ENCODE data around the gene SFTA2.

Gene SFTA2

DNA sequence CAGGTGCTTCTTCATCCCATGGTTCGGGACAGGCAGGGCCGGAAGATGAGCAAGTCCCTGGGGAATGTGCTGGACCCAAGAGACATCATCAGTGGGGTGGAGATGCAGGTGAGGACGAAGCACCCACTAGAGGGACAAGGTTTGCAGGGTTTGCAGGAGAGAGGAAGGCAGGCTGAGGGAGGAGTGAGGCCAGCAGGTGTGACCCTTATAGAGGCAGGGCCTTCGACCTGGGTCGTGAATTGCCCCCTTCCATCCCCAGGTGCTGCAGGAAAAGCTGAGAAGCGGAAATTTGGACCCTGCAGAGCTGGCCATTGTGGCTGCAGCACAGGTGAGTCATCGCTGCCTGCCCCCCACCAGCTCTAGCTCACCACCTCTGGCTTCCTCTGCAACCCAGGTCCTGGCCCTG lies 9.5 kb downstream of the SFTA2 start:
- no peak overlapping the region for H2AFZ ChIP-seq
- H3K27me3 ChIP-seq (ENCODE audit: control insufficient read depth, insufficient read depth, low read length), result no peaks in the 10 kb centered on the region
- H3K4me2 ChIP-seq (ENCODE audit: low read length), result no peak overlapping the region
- no peak overlapping the region for H3K9ac ChIP-seq
- H3K9me3 ChIP-seq (ENCODE audit: control insufficient read depth, low read length), result no peaks in the 10 kb centered on the region
- H3K36me3 ChIP-seq (ENCODE audit: control insufficient read depth, insufficient read depth, low read length), result no peaks in the 10 kb centered on the region
- no peak overlapping the region for H3K4me3 ChIP-seq (ENCODE audit: low read depth, low read length)
- no peaks in the 10 kb centered on the region for H3K79me2 ChIP-seq
- no peak overlapping the region for H3K27ac ChIP-seq
- TF ChIP-seq, protein P1, sequence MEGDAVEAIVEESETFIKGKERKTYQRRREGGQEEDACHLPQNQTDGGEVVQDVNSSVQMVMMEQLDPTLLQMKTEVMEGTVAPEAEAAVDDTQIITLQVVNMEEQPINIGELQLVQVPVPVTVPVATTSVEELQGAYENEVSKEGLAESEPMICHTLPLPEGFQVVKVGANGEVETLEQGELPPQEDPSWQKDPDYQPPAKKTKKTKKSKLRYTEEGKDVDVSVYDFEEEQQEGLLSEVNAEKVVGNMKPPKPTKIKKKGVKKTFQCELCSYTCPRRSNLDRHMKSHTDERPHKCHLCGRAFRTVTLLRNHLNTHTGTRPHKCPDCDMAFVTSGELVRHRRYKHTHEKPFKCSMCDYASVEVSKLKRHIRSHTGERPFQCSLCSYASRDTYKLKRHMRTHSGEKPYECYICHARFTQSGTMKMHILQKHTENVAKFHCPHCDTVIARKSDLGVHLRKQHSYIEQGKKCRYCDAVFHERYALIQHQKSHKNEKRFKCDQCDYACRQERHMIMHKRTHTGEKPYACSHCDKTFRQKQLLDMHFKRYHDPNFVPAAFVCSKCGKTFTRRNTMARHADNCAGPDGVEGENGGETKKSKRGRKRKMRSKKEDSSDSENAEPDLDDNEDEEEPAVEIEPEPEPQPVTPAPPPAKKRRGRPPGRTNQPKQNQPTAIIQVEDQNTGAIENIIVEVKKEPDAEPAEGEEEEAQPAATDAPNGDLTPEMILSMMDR (IDR thresholded peaks at IDR 0.05), result no peak
- no peaks in the 10 kb centered on the region for H3K4me1 ChIP-seq

GRCh38 chr6:30918670-30919069 lies 13.3 kb downstream of the SFTA2 start:
- H3K27ac ChIP-seq, result no peak overlapping the region
- H3K4me1 ChIP-seq, result peaks cover 19% of the 10 kb centered on the region
- H3K79me2 ChIP-seq, result peaks cover 8% of the 10 kb centered on the region
- TF ChIP-seq, protein P1 (IDR thresholded peaks at IDR 0.05), result no peak
- no peaks in the 10 kb centered on the region for H3K27me3 ChIP-seq (ENCODE audit: control insufficient read depth, insufficient read depth, low read length)
- H3K9ac ChIP-seq, result no peak overlapping the region
- no peak overlapping the region for H2AFZ ChIP-seq
- H3K9me3 ChIP-seq (ENCODE audit: control insufficient read depth, low read length), result no peaks in the 10 kb centered on the region
- H3K36me3 ChIP-seq (ENCODE audit: control insufficient read depth, insufficient read depth, low read length), result no peaks in the 10 kb centered on the region
- no peak overlapping the region for H3K4me2 ChIP-seq (ENCODE audit: low read length)
- no peak overlapping the region for H3K4me3 ChIP-seq (ENCODE audit: low read depth, low read length)

GRCh38 chr6:30917487-30917886 lies 14.5 kb downstream of the SFTA2 start:
- Histone ChIP-seq H3K27me3 (ENCODE audit: control insufficient read depth, insufficient read depth, low read length) (no peaks in the 10 kb centered on the region), H3K79me2 (peaks cover 8% of the 10 kb centered on the region), H3K9ac (no peak overlapping the region), H3K9me3 (ENCODE audit: control insufficient read depth, low read length) (no peaks in the 10 kb centered on the region), H3K36me3 (ENCODE audit: control insufficient read depth, insufficient read depth, low read length) (no peaks in the 10 kb centered on the region), H3K4me2 (ENCODE audit: low read length) (no peak overlapping the region), H3K4me3 (ENCODE audit: low read depth, low read length) (no peak overlapping the region), H3K4me1 (peaks cover 21% of the 10 kb centered on the region), H2AFZ (no peak overlapping the region), H3K27ac (no peak overlapping the region)
- TF ChIP-seq, protein P1 (IDR thresholded peaks at IDR 0.05), result no peak

- H3K4me1 ChIP-seq, result peaks cover 21% of the 10 kb centered on the region
- no peak overlapping the region for H3K4me2 ChIP-seq (ENCODE audit: low read length)
- no peaks in the 10 kb centered on the region for H3K36me3 ChIP-seq (ENCODE audit: control insufficient read depth, insufficient read depth, low read length)
- H3K9me3 ChIP-seq (ENCODE audit: control insufficient read depth, low read length), result no peaks in the 10 kb centered on the region
- TF ChIP-seq, protein P1 (IDR thresholded peaks at IDR 0.05), result no peak
- no peak overlapping the region for H3K9ac ChIP-seq
- peaks cover 8% of the 10 kb centered on the region for H3K79me2 ChIP-seq
- no peaks in the 10 kb centered on the region for H3K27me3 ChIP-seq (ENCODE audit: control insufficient read depth, insufficient read depth, low read length)
- no peak overlapping the region for H3K4me3 ChIP-seq (ENCODE audit: low read depth, low read length)
- H3K27ac ChIP-seq, result no peak overlapping the region
- no peak overlapping the region for H2AFZ ChIP-seq
These were observed 14.9 kb downstream of the SFTA2 start for GRCh38 chr6:30917041-30917440.

DNA sequence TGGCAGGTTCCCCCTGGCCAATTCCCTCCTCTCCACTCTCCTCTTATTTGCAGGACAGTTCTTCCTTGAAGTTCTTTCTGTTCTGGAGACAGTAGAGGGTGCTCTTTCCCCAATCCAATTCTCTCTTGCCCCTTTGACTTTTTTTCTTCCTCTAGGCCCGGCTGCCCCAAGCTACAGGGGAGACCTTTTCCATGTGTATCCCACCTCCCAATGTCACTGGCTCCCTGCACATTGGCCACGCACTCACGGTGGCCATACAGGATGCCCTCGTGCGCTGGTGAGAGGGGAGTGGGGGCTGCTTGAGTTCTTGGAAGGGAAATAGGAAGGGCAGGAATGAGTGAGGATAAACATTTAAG lies 16.4 kb downstream of the SFTA2 start:
- Histone ChIP-seq H3K27ac (peak overlapping the region; percentile 98), H3K36me3 (ENCODE audit: control insufficient read depth, insufficient read depth, low read length) (no peaks in the 10 kb centered on the region), H3K4me2 (ENCODE audit: low read length) (peak overlapping the region; percentile 27), H3K27me3 (ENCODE audit: control insufficient read depth, insufficient read depth, low read length) (no peaks in the 10 kb centered on the region), H3K79me2 (peaks cover 8% of the 10 kb centered on the region), H3K9me3 (ENCODE audit: control insufficient read depth, low read length) (no peaks in the 10 kb centered on the region), H2AFZ (peak overlapping the region; percentile 96), H3K4me3 (ENCODE audit: low read depth, low read length) (no peak overlapping the region), H3K9ac (no peak overlapping the region), H3K4me1 (peaks cover 21% of the 10 kb centered on the region)
- TF ChIP-seq, protein P1 (IDR thresholded peaks at IDR 0.05), result peak; percentile 63

Data from parathyroid adenoma (tissue), 2 donors.